ENCODE results near the gene C1QB. TPM values are rescaled to one million over a fixed set of nuclear protein-coding genes. Genes with fewer than 3 reads are reported as not detected.

The C1QB gene
- total and polyA plus RNA-seq, 9 of the 15 experiments (the other 6 are each of a cell fraction or from before 2014, with no cell fraction given), result 0.55 TPM; not detected in 8

DNA sequence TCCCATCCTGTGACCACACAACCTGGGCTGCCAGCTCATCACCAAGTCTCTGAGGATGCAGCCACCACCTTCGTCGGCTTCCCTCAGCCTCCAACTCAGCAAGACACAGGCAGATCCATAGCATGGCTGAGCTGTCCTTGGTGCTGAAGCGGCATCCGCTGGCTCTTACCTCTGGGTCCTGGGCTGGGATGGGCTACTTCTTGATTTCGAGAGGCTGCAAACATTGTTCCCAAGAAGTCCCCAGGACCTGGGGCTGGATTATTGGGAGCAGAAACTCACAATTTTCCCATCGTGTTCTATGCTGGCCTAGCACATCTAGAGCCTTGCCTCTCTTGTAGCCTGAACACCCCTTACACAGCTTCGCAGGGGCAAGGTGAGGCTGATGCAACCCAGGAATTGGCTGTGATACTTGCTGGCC is 41.5 kb upstream of the C1QB start (continued):
- TF ChIP-seq PPARD (CRISPR knock-in tag; IDR thresholded peaks at IDR 0.05), result no peak
- no peak for TF ChIP-seq ZNF23 (CRISPR knock-in tag; IDR thresholded peaks at IDR 0.05)
- TF ChIP-seq TOE1 (IDR thresholded peaks at IDR 0.05; ENCODE audit: borderline replicate concordance), result no peak
- TF ChIP-seq TOE1 (CRISPR knock-in tag; IDR thresholded peaks at IDR 0.05; ENCODE audit: borderline replicate concordance, low read depth), result peak; percentile 87; the same call in 1 of the 2 replicates
- no peak for TF ChIP-seq MAFK (IDR thresholded peaks at IDR 0.05; ENCODE audit: low read length)
- TF ChIP-seq KDM5B (IDR thresholded peaks at IDR 0.05; ENCODE audit: insufficient replicate concordance, low read depth, low read length), result no peak
- TF ChIP-seq ZNF561 (CRISPR knock-in tag; conservative IDR thresholded peaks at IDR 0.05), result no peak
- no peak for TF ChIP-seq TAF1 (IDR thresholded peaks at IDR 0.05; ENCODE audit: control insufficient read depth, extremely low read depth, insufficient read depth, low read length, severe bottlenecking)
- TF ChIP-seq, protein P1, sequence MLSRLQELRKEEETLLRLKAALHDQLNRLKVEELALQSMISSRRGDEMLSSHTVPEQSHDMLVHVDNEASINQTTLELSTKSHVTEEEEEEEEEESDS (CRISPR knock-in tag; IDR thresholded peaks at IDR 0.05), result no peak
- TF ChIP-seq CAMTA2 (CRISPR knock-in tag; conservative IDR thresholded peaks at IDR 0.05), result no peak
- no peak for TF ChIP-seq GTF2E2 (tag; IDR thresholded peaks at IDR 0.05)
- no peak for TF ChIP-seq TCF7 (IDR thresholded peaks at IDR 0.05; ENCODE audit: borderline replicate concordance)
- no peak for TF ChIP-seq TBP (optimal IDR thresholded peaks at IDR 0.05; ENCODE audit: low read depth, low read length)
- TF ChIP-seq POLR2B (IDR thresholded peaks at IDR 0.05; ENCODE audit: low read depth, partially characterized antibody), result no peak
- no peak for TF ChIP-seq NELFE (IDR thresholded peaks at IDR 0.05; ENCODE audit: insufficient read depth, insufficient read length)
- TF ChIP-seq IRF2 (CRISPR knock-in tag; IDR thresholded peaks at IDR 0.05), result peak; percentile 78; the same call in 1 of the 2 replicates
- TF ChIP-seq ZNF444 (CRISPR knock-in tag; IDR thresholded peaks at IDR 0.05), result no peak
- peak; percentile 71; the same call in 1 of the 2 replicates for TF ChIP-seq ZNF224 (CRISPR knock-in tag; IDR thresholded peaks at IDR 0.05)
- TF ChIP-seq ELF1 (tag; IDR thresholded peaks at IDR 0.05), result no peak
- no peak for TF ChIP-seq ZEB2 (IDR thresholded peaks at IDR 0.05)
- no peak for TF ChIP-seq PHB2 (IDR thresholded peaks at IDR 0.05; ENCODE audit: low read depth)
- no peak for TF ChIP-seq PCBP1 (IDR thresholded peaks at IDR 0.05; ENCODE audit: low read depth, low read length, poor library complexity, severe bottlenecking)
- TF ChIP-seq TCF3 (CRISPR knock-in tag; IDR thresholded peaks at IDR 0.05), result no peak
- peak; percentile 100 for TF ChIP-seq EHMT2 (IDR thresholded peaks at IDR 0.05)
- TF ChIP-seq STAG1 (CRISPR knock-in tag; IDR thresholded peaks at IDR 0.05; ENCODE audit: borderline replicate concordance), result no peak
- TF ChIP-seq, protein P2, sequence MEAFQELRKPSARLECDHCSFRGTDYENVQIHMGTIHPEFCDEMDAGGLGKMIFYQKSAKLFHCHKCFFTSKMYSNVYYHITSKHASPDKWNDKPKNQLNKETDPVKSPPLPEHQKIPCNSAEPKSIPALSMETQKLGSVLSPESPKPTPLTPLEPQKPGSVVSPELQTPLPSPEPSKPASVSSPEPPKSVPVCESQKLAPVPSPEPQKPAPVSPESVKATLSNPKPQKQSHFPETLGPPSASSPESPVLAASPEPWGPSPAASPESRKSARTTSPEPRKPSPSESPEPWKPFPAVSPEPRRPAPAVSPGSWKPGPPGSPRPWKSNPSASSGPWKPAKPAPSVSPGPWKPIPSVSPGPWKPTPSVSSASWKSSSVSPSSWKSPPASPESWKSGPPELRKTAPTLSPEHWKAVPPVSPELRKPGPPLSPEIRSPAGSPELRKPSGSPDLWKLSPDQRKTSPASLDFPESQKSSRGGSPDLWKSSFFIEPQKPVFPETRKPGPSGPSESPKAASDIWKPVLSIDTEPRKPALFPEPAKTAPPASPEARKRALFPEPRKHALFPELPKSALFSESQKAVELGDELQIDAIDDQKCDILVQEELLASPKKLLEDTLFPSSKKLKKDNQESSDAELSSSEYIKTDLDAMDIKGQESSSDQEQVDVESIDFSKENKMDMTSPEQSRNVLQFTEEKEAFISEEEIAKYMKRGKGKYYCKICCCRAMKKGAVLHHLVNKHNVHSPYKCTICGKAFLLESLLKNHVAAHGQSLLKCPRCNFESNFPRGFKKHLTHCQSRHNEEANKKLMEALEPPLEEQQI (IDR thresholded peaks at IDR 0.05), result peak; percentile 78
- no peak for TF ChIP-seq VEZF1 (CRISPR knock-in tag; IDR thresholded peaks at IDR 0.05)
- no peak for TF ChIP-seq TBL1XR1 (IDR thresholded peaks at IDR 0.05; ENCODE audit: low read length in 2 of 2)
- no peak for TF ChIP-seq GATA2 (CRISPR knock-in tag; IDR thresholded peaks at IDR 0.05)

Measured in K562 (cell line).